ENCODE measurements around the gene PTGER2.

The PTGER2 gene

DNA sequence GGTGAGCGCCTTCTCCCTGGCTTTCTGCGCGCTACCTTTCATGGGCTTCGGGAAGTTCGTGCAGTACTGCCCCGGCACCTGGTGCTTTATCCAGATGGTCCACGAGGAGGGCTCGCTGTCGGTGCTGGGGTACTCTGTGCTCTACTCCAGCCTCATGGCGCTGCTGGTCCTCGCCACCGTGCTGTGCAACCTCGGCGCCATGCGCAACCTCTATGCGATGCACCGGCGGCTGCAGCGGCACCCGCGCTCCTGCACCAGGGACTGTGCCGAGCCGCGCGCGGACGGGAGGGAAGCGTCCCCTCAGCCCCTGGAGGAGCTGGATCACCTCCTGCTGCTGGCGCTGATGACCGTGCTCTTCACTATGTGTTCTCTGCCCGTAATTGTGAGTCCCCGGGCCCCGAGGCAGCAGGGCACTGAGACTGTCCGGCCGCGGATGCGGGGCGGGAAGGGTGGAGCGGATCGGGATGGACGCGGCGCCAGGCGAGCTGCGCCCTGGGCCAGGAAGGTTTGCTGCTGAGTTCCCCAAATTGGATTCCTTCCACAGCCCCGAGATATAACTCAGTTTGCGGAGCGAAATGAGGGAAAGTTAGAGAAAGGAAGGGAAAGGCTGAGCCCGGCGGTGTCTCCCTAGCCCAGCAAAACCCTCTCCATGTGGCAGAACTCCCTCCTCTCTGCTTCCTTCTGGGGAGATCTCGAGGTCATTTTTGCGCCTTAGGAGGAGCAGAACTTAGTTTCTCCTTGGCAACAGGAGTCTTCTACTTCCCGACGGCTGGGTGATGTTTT, 45.6 kb upstream of the PTGER2 start:
- no peak overlapping the region for H3K4me3 ChIP-seq (ENCODE audit: low read depth, low read length)
- in situ Hi-C loops (cut with HindIII; ENCODE audit: low sequenced_read_pairs) = no loop called here
- peak; percentile 34 for DNase-seq (ENCODE audit: low read depth, low spot score)
- TF ChIP-seq, protein P1, sequence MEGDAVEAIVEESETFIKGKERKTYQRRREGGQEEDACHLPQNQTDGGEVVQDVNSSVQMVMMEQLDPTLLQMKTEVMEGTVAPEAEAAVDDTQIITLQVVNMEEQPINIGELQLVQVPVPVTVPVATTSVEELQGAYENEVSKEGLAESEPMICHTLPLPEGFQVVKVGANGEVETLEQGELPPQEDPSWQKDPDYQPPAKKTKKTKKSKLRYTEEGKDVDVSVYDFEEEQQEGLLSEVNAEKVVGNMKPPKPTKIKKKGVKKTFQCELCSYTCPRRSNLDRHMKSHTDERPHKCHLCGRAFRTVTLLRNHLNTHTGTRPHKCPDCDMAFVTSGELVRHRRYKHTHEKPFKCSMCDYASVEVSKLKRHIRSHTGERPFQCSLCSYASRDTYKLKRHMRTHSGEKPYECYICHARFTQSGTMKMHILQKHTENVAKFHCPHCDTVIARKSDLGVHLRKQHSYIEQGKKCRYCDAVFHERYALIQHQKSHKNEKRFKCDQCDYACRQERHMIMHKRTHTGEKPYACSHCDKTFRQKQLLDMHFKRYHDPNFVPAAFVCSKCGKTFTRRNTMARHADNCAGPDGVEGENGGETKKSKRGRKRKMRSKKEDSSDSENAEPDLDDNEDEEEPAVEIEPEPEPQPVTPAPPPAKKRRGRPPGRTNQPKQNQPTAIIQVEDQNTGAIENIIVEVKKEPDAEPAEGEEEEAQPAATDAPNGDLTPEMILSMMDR (IDR thresholded peaks at IDR 0.05; ENCODE audit: low read depth, low read length) = no peak

DNA sequence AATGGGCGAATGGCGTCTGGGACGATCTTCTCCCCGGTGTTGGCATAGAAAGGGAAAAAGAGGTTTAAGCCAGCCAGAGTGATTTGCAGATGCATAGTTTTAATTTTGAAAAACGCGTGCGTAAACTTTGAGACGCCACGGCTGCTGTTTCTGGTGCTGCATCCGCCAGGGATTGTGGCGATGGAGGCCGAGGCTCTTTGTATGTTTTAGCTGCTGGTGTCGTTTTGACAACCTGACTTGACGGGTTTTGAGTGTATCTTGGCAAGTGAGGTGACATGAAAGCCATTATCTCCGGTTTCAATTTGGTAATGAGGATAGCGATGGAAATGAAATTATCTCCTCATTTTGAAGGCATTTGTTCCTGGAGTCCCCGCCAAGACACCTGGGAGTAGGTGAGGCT, 45.0 kb upstream of the PTGER2 start:
- no peak for DNase-seq (ENCODE audit: low read depth, low spot score)
- in situ Hi-C loops (cut with HindIII; ENCODE audit: low sequenced_read_pairs) = no loop called here
- H3K4me3 ChIP-seq (ENCODE audit: low read depth, low read length) = no peak overlapping the region
- TF ChIP-seq, protein P1 (IDR thresholded peaks at IDR 0.05; ENCODE audit: low read depth, low read length) = no peak

DNA sequence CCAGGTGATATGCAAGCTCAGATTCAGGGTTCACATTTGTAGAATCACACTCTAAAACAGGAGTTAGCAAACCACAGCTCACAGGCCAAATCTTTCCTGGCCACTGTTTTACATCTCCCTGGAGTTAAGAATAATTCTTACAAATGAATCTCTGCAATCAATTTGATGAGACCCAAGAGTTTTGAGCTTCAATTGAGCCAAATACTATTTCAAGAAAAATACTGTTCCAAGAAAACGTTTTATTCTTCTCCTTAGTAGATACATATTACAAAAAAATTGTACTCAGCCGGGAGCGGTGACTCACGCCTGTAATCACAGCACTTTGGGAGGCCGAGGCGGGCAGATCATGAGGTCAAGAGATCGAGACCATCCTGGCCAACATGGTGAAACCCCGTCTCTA, 44.1 kb upstream of the PTGER2 start:
- TF ChIP-seq, protein P1 (IDR thresholded peaks at IDR 0.05; ENCODE audit: low read depth, low read length) = no peak
- in situ Hi-C loops (cut with HindIII; ENCODE audit: low sequenced_read_pairs) = no loop called here
- no peak overlapping the region for H3K4me3 ChIP-seq (ENCODE audit: low read depth, low read length)
- DNase-seq (ENCODE audit: low read depth, low spot score) = no peak

DNA sequence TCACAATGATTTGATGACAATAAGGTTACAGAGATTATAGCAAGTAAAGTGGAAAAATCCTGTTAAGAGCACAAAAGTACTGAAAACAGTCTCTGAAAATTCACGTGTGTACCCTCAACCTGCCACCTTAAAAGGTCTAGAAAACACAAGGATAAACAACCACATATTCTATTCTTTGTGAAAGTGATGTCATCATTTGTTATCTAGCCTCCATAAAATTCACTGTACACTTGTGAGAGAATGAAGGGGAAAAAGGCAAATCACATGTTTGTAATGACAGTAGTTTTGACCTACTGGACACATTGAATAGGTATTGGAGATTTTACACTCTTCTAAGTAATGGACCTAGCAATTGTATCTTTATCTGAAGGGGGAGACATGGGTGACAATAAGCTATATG, 42.6 kb upstream of the PTGER2 start:
- no peak for DNase-seq (ENCODE audit: low read depth, low spot score)

DNA sequence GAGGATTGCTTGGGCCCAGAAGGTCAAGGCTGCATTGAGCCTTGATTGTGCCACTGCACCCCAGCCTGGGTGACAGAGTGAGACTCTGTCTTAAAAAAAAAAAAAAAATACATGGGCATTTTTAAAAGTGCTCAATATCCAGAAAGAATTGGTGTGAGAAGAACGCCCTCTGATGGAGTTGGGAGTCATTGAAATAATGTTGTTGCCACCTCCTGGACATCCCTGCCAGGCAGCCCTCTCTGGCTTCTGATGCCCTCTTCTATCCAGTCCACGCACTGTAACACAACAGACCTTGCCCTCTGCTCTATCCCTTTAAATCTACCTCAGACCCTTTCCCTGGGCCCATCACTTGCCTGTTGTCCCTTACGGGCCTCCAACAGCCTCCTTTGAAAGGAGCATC, 41.7 kb upstream of the PTGER2 start:
- H3K4me3 ChIP-seq (ENCODE audit: low read depth, low read length) = no peak overlapping the region
- in situ Hi-C loops (cut with HindIII; ENCODE audit: low sequenced_read_pairs) = no loop called here
- peak; percentile 14 for DNase-seq (ENCODE audit: low read depth, low spot score)
- TF ChIP-seq, protein P1 (IDR thresholded peaks at IDR 0.05; ENCODE audit: low read depth, low read length) = peak; percentile 32

More for the DNA sequence above, 42.6 kb upstream of the PTGER2 start:
- no peak overlapping the region for H3K4me3 ChIP-seq (ENCODE audit: low read depth, low read length)
- TF ChIP-seq, protein P1 (IDR thresholded peaks at IDR 0.05; ENCODE audit: low read depth, low read length) = no peak
- in situ Hi-C loops (cut with HindIII; ENCODE audit: low sequenced_read_pairs) = no loop called here

DNA sequence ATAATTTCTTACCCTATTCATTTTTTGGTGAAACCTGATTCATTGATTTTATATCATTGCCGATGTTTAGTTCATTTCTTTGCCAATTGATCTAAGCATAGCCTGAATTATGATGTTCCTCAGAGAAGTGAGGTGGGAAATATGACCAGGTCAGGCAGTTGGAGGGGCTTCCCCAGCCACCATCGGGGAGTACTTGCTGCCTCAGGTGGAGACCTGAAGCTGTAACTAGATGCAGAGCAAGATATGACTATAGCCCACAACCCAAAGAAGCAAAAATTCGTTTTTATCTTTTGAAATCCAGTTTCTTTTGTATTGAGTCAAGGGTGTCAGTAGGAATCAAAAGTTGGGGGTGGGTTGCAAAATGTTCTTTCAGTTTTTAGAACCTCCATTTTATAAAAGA, 38.7 kb upstream of the PTGER2 start:
- DNase-seq (ENCODE audit: low read depth, low spot score) = no peak
- no peak overlapping the region for H3K4me3 ChIP-seq (ENCODE audit: low read depth, low read length)
- TF ChIP-seq, protein P1 (IDR thresholded peaks at IDR 0.05; ENCODE audit: low read depth, low read length) = no peak
- in situ Hi-C loops (cut with HindIII; ENCODE audit: low sequenced_read_pairs) = no loop called here
